HCT116 (cell line): ENCODE measurements around the gene NFATC1.

ENCODE experiments used
- POLR2AphosphoS5 ChIP-seq: IDR thresholded peaks from 2 replicates; pipeline ENCODE4 v1.6.1; 2011; ENCODE audit warnings: mild to moderate bottlenecking, low read depth, low read length, moderate library complexity
- SIN3A ChIP-seq: IDR thresholded peaks from 2 replicates; pipeline ENCODE4 v1.6.1; 2012; ENCODE audit warnings: low read depth
- TF ChIP-seq, protein P1 (sequence below), 3 experiments: fragments of 200-600 bp in 1 of 3; sonication (generic) in 1 of 3; IDR thresholded peaks in 2 of 3; conservative IDR thresholded peaks in 1 of 3; 2 replicates each; pipeline ENCODE4 v1.5.1; 2012 to 2017; ENCODE audit warnings: low read depth in 2 of 3, low read length in 2 of 3, antibody characterized with exemption in 1 of 3, borderline replicate concordance in 1 of 3, control low read depth in 1 of 3, mild to moderate bottlenecking in 1 of 3, mixed read lengths in 1 of 3, mixed run types in 1 of 3, moderate library complexity in 1 of 3; ENCODE audit not compliant: insufficient read depth in 1 of 3

GRCh38 chr18:79508565-79509535 is 113.1 kb downstream of the NFATC1 start:
- TF ChIP-seq POLR2AphosphoS5: no peak
- TF ChIP-seq, protein P1, sequence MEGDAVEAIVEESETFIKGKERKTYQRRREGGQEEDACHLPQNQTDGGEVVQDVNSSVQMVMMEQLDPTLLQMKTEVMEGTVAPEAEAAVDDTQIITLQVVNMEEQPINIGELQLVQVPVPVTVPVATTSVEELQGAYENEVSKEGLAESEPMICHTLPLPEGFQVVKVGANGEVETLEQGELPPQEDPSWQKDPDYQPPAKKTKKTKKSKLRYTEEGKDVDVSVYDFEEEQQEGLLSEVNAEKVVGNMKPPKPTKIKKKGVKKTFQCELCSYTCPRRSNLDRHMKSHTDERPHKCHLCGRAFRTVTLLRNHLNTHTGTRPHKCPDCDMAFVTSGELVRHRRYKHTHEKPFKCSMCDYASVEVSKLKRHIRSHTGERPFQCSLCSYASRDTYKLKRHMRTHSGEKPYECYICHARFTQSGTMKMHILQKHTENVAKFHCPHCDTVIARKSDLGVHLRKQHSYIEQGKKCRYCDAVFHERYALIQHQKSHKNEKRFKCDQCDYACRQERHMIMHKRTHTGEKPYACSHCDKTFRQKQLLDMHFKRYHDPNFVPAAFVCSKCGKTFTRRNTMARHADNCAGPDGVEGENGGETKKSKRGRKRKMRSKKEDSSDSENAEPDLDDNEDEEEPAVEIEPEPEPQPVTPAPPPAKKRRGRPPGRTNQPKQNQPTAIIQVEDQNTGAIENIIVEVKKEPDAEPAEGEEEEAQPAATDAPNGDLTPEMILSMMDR (IDR thresholded peaks at IDR 0.05 in 2 of 3, conservative IDR thresholded peaks at IDR 0.05 in 1 of 3; ENCODE audit: borderline replicate concordance in 1 of 3, insufficient read depth in 1 of 3, low read depth in 2 of 3, low read length in 2 of 3): no peak
- no peak for TF ChIP-seq SIN3A
